HCT116 (cell line): ENCODE results near the gene GRIK4. TPM values are rescaled to one million over a fixed set of nuclear protein-coding genes. Genes with fewer than 3 reads are reported as not detected.

Experiments used
- ATAC-seq: fragments of 200-7000 bp; cut with Tn5 transposase; 2 replicates; pipeline ENCODE4 v1.9.1; 2020; ENCODE audit warnings: mild to moderate bottlenecking, moderate library complexity
- BruUV-seq: library from RNA; stranded (reverse); fragments of 400-500 nt; replicated peaks from 2 replicates; lab custom pipeline; 2021; lab: Mats Ljungman, UMichigan
- CTCF ChIA-PET: fragments of 300-600 bp; sonication (Branson Sonifier 250); formaldehyde crosslinking; loops from one replicate; lab custom pipeline; 2021; ENCODE audit warnings: antibody characterized with exemption; lab: Charles Lee
- POLR2A ChIA-PET: fragments of 300-600, 350-600 bp; sonication (Branson Sonifier 250); formaldehyde crosslinking; loops from one replicate; lab custom pipeline; 2021; ENCODE audit warnings: antibody characterized with exemption; lab: Charles Lee
- RAD21 ChIA-PET, 2 experiments: fragments of 300-600 bp; sonication (Branson Sonifier 250); formaldehyde crosslinking; loops; one replicate each; lab custom pipeline; 2023; ENCODE audit warnings: low total read pairs in 2 of 2; ENCODE audit not compliant: uncharacterized antibody in 2 of 2, unreplicated experiment in 2 of 2, low non-redundant PET in 1 of 2; lab: Charles Lee
- DNase-seq: peaks from one replicate; pipeline ENCODE4 v3.0.0-alpha.2; 2010; ENCODE audit warnings: low read depth, low spot score
- H2AFZ ChIP-seq: fragments of 200-600 bp; shearing (Covaris generic), sonication (generic); 2 replicates; pipeline ENCODE4 v1.6.1; 2017; ENCODE audit warnings: low read depth, mixed run types, mixed read lengths, antibody characterized with exemption, low read length; ENCODE audit not compliant: poor library complexity, severe bottlenecking
- H3K27ac ChIP-seq: 2 replicates; pipeline ENCODE4 v1.5.1; 2012; ENCODE audit warnings: low read depth, low read length
- H3K27me3 ChIP-seq: fragments of 200-600 bp; sonication (generic); 2 replicates; pipeline ENCODE4 v1.6.1; 2016; ENCODE audit warnings: mixed run types, low read length, mixed read lengths; ENCODE audit not compliant: insufficient read depth
- H3K36me3 ChIP-seq, 2 experiments: fragments of 200-500 bp in 1 of 2; fragments of 200-600 bp in 1 of 2; sonication (Bioruptor generic) in 1 of 2; sonication (generic) in 1 of 2; 2 replicates each; pipeline versions ENCODE4 v1.5.1 to v1.6.1; 2014 to 2016; ENCODE audit warnings: low read length in 2 of 2, inconsistent platforms in 1 of 2, mixed read lengths in 1 of 2, mixed run types in 1 of 2; ENCODE audit not compliant: insufficient read depth in 2 of 2, control insufficient read depth in 1 of 2
- H3K4me1 ChIP-seq, 2 experiments: fragments of 200-600 bp in 1 of 2; sonication (generic) in 1 of 2; 2 replicates each; pipeline versions ENCODE4 v1.5.1 to v1.6.1; 2012 to 2017; ENCODE audit warnings: low read length in 2 of 2, inconsistent platforms in 1 of 2, mild to moderate bottlenecking in 1 of 2, mixed read lengths in 1 of 2, mixed run types in 1 of 2, moderate library complexity in 1 of 2; ENCODE audit not compliant: insufficient read depth in 2 of 2, control insufficient read depth in 1 of 2
- H3K4me2 ChIP-seq: fragments of 200-600 bp; sonication (generic); 2 replicates; pipeline ENCODE4 v1.6.1; 2017; ENCODE audit warnings: mixed run types, low read length, mixed read lengths
- H3K4me3 ChIP-seq, 2 experiments: fragments of 200-600 bp in 1 of 2; sonication (generic) in 1 of 2; replicated peaks in 1 of 2; 2 replicates each; pipeline ENCODE4 v1.5.1; 2011 to 2016; ENCODE audit warnings: low read length in 2 of 2, control low read depth in 1 of 2, low read depth in 1 of 2, mild to moderate bottlenecking in 1 of 2, mixed read lengths in 1 of 2, mixed run types in 1 of 2
- H3K79me2 ChIP-seq: fragments of 200-600 bp; sonication (generic); 2 replicates; pipeline ENCODE4 v1.6.1; 2017; ENCODE audit warnings: mild to moderate bottlenecking, mixed run types, low read length, moderate library complexity, mixed read lengths; ENCODE audit not compliant: insufficient read depth
- H3K9ac ChIP-seq: fragments of 200-600 bp; sonication (generic); 2 replicates; pipeline ENCODE4 v1.6.1; 2016; ENCODE audit warnings: low read length, mixed read lengths
- H3K9me2 ChIP-seq: fragments of 200-600 bp; sonication (generic), shearing (Covaris generic); 2 replicates; pipeline ENCODE4 v1.6.1; 2017; ENCODE audit warnings: mixed run types, mild to moderate bottlenecking, moderate library complexity; ENCODE audit not compliant: insufficient read depth
- H3K9me3 ChIP-seq, 2 experiments: fragments of 200-500 bp in 1 of 2; fragments of 200-600 bp in 1 of 2; sonication (Bioruptor generic) in 1 of 2; sonication (generic) in 1 of 2; 2 replicates each; pipeline ENCODE4 v1.6.1; 2014 to 2017; ENCODE audit warnings: low read length in 2 of 2, mixed read lengths in 2 of 2, inconsistent platforms in 1 of 2, low read depth in 1 of 2, mild to moderate bottlenecking in 1 of 2, mixed run types in 1 of 2, moderate library complexity in 1 of 2; ENCODE audit not compliant: control insufficient read depth in 1 of 2, insufficient read depth in 1 of 2
- H4K20me1 ChIP-seq: fragments of 200-600 bp; sonication (generic), shearing (Covaris generic); 2 replicates; pipeline ENCODE4 v1.6.1; 2017; ENCODE audit warnings: mixed run types, mild to moderate bottlenecking, moderate library complexity; ENCODE audit not compliant: insufficient read depth
- CEBPB ChIP-seq: IDR thresholded peaks from 2 replicates; pipeline ENCODE4 v1.6.1; 2012; ENCODE audit warnings: low read depth
- EGR1 ChIP-seq: IDR thresholded peaks from 2 replicates; pipeline ENCODE4 v1.6.1; 2012; ENCODE audit warnings: low read depth
- EZH2 ChIP-seq: fragments of 200-600 bp; sonication (generic); IDR thresholded peaks from 2 replicates; pipeline ENCODE4 v1.6.1; 2017; ENCODE audit warnings: antibody characterized with exemption, mixed run types
- JUND ChIP-seq: IDR thresholded peaks from 2 replicates; pipeline ENCODE4 v1.6.1; 2012
- POLR2A ChIP-seq: IDR thresholded peaks from 2 replicates; pipeline ENCODE4 v1.7.0; 2011; ENCODE audit warnings: borderline replicate concordance; ENCODE audit not compliant: insufficient read depth, insufficient read length; ENCODE audit errors: extremely low read depth
- POLR2AphosphoS5 ChIP-seq: IDR thresholded peaks from 2 replicates; pipeline ENCODE4 v1.6.1; 2011; ENCODE audit warnings: mild to moderate bottlenecking, low read depth, low read length, moderate library complexity
- REST ChIP-seq: IDR thresholded peaks from 2 replicates; pipeline ENCODE4 v1.6.1; 2012; ENCODE audit warnings: low read depth
- SIN3A ChIP-seq: IDR thresholded peaks from 2 replicates; pipeline ENCODE4 v1.6.1; 2012; ENCODE audit warnings: low read depth
- SRF ChIP-seq: IDR thresholded peaks from 2 replicates; pipeline ENCODE4 v1.6.1; 2012; ENCODE audit warnings: low read depth
- YY1 ChIP-seq: IDR thresholded peaks from 2 replicates; pipeline ENCODE4 v1.6.1; 2011; ENCODE audit warnings: low read length, low read depth, moderate library complexity, mild to moderate bottlenecking; ENCODE audit not compliant: insufficient replicate concordance; ENCODE audit errors: extremely low read depth
- ZNF274 ChIP-seq: fragments of 200-500 bp; sonication (Bioruptor generic); IDR thresholded peaks from 2 replicates; pipeline ENCODE4 v1.6.1; 2014; ENCODE audit warnings: mild to moderate bottlenecking, low read depth, low read length, inconsistent platforms
- intact Hi-C: fragments of 100-400 bp; cut with micrococcal nuclease; formaldehyde crosslinking; loops from 2 replicates; pipeline ENCODE4 v1.10.0; 2022
- total RNA-seq: library from RNA; stranded (reverse); gene quantifications from one replicate; pipeline ENCODE4 v1.2.1, GENCODE V29; 2021; ENCODE audit not compliant: unreplicated experiment
- TF ChIP-seq, protein P1 (sequence below): IDR thresholded peaks from 2 replicates; pipeline ENCODE4 v1.6.1; 2012

Gene GRIK4
- total RNA-seq, 1 experiment from 2014 or later, result 0.52 TPM

DNA sequence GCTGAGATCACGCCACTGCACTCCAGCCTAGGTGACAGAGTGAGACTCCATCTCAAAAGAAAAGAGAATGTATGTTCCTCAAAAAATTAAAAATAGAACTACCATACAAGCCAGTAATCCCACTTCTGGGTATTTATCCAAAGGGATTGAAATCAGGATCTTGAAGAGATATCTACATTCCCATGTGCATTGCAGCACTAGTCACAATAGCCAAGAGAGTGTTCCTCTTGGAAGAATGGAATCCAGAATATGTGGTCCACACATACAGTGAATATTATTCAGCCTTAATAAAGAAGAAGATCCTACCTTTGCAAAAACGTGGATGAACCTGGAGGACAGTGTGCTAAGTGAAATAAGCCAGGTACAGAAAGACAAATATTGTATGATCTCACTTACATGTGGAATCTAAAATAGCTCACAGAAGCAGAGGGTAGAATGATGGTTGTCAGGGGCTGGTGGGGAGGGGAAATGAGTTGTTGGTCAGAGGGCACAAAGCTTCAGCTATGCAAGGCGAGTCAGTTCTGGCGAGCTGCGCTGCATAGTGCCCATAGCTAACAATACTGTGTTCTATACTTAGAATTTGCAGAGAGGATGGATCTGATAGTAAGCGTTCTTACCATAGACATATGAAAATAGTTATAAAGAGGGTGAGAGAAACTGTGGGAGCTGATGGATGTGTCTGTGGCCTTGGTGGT lies 32.1 kb downstream of the GRIK4 start:
- Histone ChIP-seq H3K9me3 (peaks cover 0 to 5% of the 10 kb centered on the region in 2 experiments; a peak in 1 of 4 replicates), H3K9me2 (no peaks in the 10 kb centered on the region), H4K20me1 (no peaks in the 10 kb centered on the region), H3K27me3 (no peaks in the 10 kb centered on the region), H3K9ac (no peak overlapping the region), H3K79me2 (no peaks in the 10 kb centered on the region), H3K4me3 (no peak overlapping the region), H3K4me1 (peaks cover 45% of the 10 kb centered on the region in 2 experiments), H3K27ac (no peak overlapping the region), H3K36me3 (no peaks in the 10 kb centered on the region), H2AFZ (no peak overlapping the region), H3K4me2 (no peak overlapping the region)
- ChIA-PET CTCF (no interaction called here), POLR2A (no interaction called here), RAD21 (no interaction called here)
- BruUV-seq, result no TSS peak
- TF ChIP-seq ZNF274 (no peak), CEBPB (no peak), JUND (no peak), REST (no peak), POLR2A (no peak), SRF (no peak), POLR2AphosphoS5 (no peak), EGR1 (no peak), SIN3A (no peak), YY1 (no peak), EZH2 (no peak)
- TF ChIP-seq, protein P1, sequence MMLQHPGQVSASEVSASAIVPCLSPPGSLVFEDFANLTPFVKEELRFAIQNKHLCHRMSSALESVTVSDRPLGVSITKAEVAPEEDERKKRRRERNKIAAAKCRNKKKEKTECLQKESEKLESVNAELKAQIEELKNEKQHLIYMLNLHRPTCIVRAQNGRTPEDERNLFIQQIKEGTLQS, result no peak
- intact Hi-C loops, result no loop called here
- ATAC-seq (no peak), DNase-seq (no peak)
